ENCODE results near the gene ZRANB3. TPM values are rescaled to one million over a fixed set of nuclear protein-coding genes. Genes with fewer than 3 reads are reported as not detected.
"Not testable (repeated sequence)": the region's sequence is repeated elsewhere in the genome, so short reads cannot be mapped to it uniquely, and the experiment has no call there.

The ZRANB3 gene
- total and polyA plus RNA-seq, 2 experiments from 2014 or later = 5.7 to 6.4 TPM

DNA sequence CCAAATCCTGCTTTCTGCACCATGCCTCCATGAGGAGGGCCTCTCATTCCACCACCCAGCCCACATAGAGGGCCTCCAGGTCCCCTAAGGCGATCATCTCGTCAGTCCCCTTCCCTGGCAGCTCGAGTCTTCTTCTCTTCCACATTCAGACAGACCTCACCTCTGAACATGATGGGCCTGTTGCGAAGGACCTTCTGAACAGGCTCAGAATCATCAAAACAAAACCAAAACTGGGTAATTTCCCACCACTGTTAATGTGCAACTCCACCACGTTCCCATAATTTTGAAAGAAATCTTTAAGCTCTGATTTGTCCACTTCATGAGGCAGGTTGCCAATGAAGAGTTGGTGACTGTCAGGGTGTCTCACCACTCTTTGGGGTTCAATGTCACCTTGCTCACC is 20.4 kb downstream of the ZRANB3 start:
- WGBS, 2 experiments (ENCODE audit: low coverage in 1 of 2, low lambda C conversion rate in 2 of 2, missing lambda C conversion rate in 2 of 2) = 98 to 99% methylated on average over 5 of the region's 5 CpGs
- Histone ChIP-seq H3K36me3 (ENCODE audit: low read depth) (no peaks in the 10 kb centered on the region), H3F3A (ENCODE audit: insufficient read depth) (no peaks in the 10 kb centered on the region), H3K79me2 (ENCODE audit: insufficient read depth) (no peaks in the 10 kb centered on the region), H3K4me3 (no peak overlapping the region), H2AFZ (no peak overlapping the region), H3K9me2 (ENCODE audit: insufficient read depth) (no peaks in the 10 kb centered on the region), H3K9me3 (ENCODE audit: low read depth) (no peaks in the 10 kb centered on the region), H3K27me3 (replicated peaks; ENCODE audit: insufficient read depth) (no peaks in the 10 kb centered on the region), H4K20me1 (ENCODE audit: insufficient read depth) (no peaks in the 10 kb centered on the region), H3K9ac (no peak overlapping the region), H3K27ac (no peak overlapping the region), H3K4me2 (ENCODE audit: unreplicated experiment) (no peak overlapping the region), H3K4me1 (ENCODE audit: insufficient read depth) (no peaks in the 10 kb centered on the region)
- DNase-seq = no peak
- TF ChIP-seq EZH2phosphoT487 (IDR thresholded peaks at IDR 0.05; ENCODE audit: insufficient read depth, low read depth) (no peak), EZH2 (IDR thresholded peaks at IDR 0.05; ENCODE audit: insufficient read depth, poor library complexity, severe bottlenecking) (no peak)
- in situ Hi-C loops (cut with MboI) = no loop called here

DNA sequence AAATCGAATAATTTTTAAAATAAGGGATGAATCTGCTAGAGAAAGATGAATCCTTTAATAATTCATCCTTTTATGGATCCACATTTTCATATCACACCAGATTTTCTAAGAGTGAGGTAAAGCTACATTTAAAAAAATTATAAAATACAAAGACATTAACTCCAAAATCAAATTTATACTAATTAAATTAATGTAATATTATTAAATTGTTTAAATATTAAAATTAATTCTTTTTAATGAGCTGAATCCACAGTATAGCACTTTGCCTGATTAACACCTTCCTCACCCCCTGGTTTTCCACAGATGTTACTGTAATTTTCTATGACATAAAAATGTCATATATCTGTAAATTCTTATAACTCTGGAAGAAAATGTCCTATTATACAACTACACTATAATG is 26.2 kb downstream of the ZRANB3 start:
- TF ChIP-seq EZH2phosphoT487 (IDR thresholded peaks at IDR 0.05; ENCODE audit: insufficient read depth, low read depth) (no peak), EZH2 (IDR thresholded peaks at IDR 0.05; ENCODE audit: insufficient read depth, poor library complexity, severe bottlenecking) (no peak)
- H3K27ac ChIP-seq = no peak overlapping the region
- DNase-seq = no peak
- no peaks in the 10 kb centered on the region for H4K20me1 ChIP-seq (ENCODE audit: insufficient read depth)
- no peaks in the 10 kb centered on the region for H3K27me3 ChIP-seq (replicated peaks; ENCODE audit: insufficient read depth)
- H3K79me2 ChIP-seq (ENCODE audit: insufficient read depth) = no peaks in the 10 kb centered on the region
- H3K9me2 ChIP-seq (ENCODE audit: insufficient read depth) = no peaks in the 10 kb centered on the region
- in situ Hi-C loops (cut with MboI) = no loop called here
- no peaks in the 10 kb centered on the region for H3K9me3 ChIP-seq (ENCODE audit: low read depth)
- no peak overlapping the region for H3K4me2 ChIP-seq (ENCODE audit: unreplicated experiment)
- H2AFZ ChIP-seq = no peak overlapping the region
- H3K4me3 ChIP-seq = no peak overlapping the region
- H3K36me3 ChIP-seq (ENCODE audit: low read depth) = no peaks in the 10 kb centered on the region
- no peak overlapping the region for H3K9ac ChIP-seq
- no peaks in the 10 kb centered on the region for H3K4me1 ChIP-seq (ENCODE audit: insufficient read depth)
- WGBS, 2 experiments (ENCODE audit: low coverage in 1 of 2, low lambda C conversion rate in 2 of 2, missing lambda C conversion rate in 2 of 2) = 63 to 81% methylated on average over 1 of the region's 1 CpG
- H3F3A ChIP-seq (ENCODE audit: insufficient read depth) = no peaks in the 10 kb centered on the region

DNA sequence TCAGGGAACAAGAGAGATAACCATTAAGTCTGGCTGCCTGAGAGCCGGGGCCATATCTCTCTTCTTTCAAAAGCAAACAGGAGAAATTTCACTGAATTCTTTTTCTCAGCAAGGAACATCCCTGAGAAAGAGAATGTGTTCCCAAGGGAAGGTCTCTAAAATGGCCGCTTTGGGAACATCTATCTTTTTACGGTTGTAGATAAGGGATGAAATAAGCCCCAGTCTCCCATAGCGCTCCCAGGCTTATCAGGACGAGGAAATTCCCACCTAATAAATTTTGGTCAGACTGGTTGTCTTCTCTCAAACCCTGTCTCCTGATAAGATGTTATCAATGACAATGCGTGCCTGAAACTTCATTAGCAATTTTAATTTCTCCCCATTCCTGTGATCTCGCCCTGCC is 32.4 kb downstream of the ZRANB3 start:
- H3F3A ChIP-seq (ENCODE audit: insufficient read depth); H3K9me3 ChIP-seq (ENCODE audit: low read depth); in situ Hi-C loops (cut with MboI); H3K4me3 ChIP-seq; H3K9me2 ChIP-seq (ENCODE audit: insufficient read depth); H3K4me2 ChIP-seq (ENCODE audit: unreplicated experiment); H3K27ac ChIP-seq; H3K4me1 ChIP-seq (ENCODE audit: insufficient read depth); H4K20me1 ChIP-seq (ENCODE audit: insufficient read depth); H3K79me2 ChIP-seq (ENCODE audit: insufficient read depth); H3K9ac ChIP-seq; H3K27me3 ChIP-seq (replicated peaks; ENCODE audit: insufficient read depth); H3K36me3 ChIP-seq (ENCODE audit: low read depth); H2AFZ ChIP-seq: not testable (repeated sequence)
- WGBS, 2 experiments (ENCODE audit: low coverage in 1 of 2, low lambda C conversion rate in 2 of 2, missing lambda C conversion rate in 2 of 2) = 95 to 96% methylated on average over 7 of the region's 7 CpGs
- peak; percentile 2 for DNase-seq

GRCh38 chr2:135494917-135495316 is 36.1 kb downstream of the ZRANB3 start:
- in situ Hi-C loops (cut with MboI) = no loop called here
- H3K79me2 ChIP-seq (ENCODE audit: insufficient read depth) = no peaks in the 10 kb centered on the region
- no peak for TF ChIP-seq EZH2 (IDR thresholded peaks at IDR 0.05; ENCODE audit: insufficient read depth, poor library complexity, severe bottlenecking)
- TF ChIP-seq EZH2phosphoT487 (IDR thresholded peaks at IDR 0.05; ENCODE audit: insufficient read depth, low read depth) = no peak

GRCh38 chr2:135494503-135494902 is 36.5 kb downstream of the ZRANB3 start:
- Histone ChIP-seq H3K9ac (no peak overlapping the region), H3K36me3 (ENCODE audit: low read depth) (no peaks in the 10 kb centered on the region), H3K27me3 (replicated peaks; ENCODE audit: insufficient read depth) (no peaks in the 10 kb centered on the region), H3K4me3 (no peak overlapping the region), H3K9me3 (ENCODE audit: low read depth) (no peaks in the 10 kb centered on the region), H4K20me1 (ENCODE audit: insufficient read depth) (no peaks in the 10 kb centered on the region), H3K4me2 (ENCODE audit: unreplicated experiment) (no peak overlapping the region), H3K27ac (no peak overlapping the region), H3K4me1 (ENCODE audit: insufficient read depth) (no peaks in the 10 kb centered on the region), H3F3A (ENCODE audit: insufficient read depth) (no peaks in the 10 kb centered on the region), H3K79me2 (ENCODE audit: insufficient read depth) (no peaks in the 10 kb centered on the region), H3K9me2 (ENCODE audit: insufficient read depth) (no peaks in the 10 kb centered on the region), H2AFZ (no peak overlapping the region)
- peak; percentile 45 for DNase-seq
- 86 to 95% methylated on average over 1 of the region's 1 CpG for WGBS, 2 experiments (ENCODE audit: low coverage in 1 of 2, low lambda C conversion rate in 2 of 2, missing lambda C conversion rate in 2 of 2)
- in situ Hi-C loops (cut with MboI) = no loop called here
- TF ChIP-seq EZH2phosphoT487 (IDR thresholded peaks at IDR 0.05; ENCODE audit: insufficient read depth, low read depth) (no peak), EZH2 (IDR thresholded peaks at IDR 0.05; ENCODE audit: insufficient read depth, poor library complexity, severe bottlenecking) (no peak)

More at GRCh38 chr2:135494917-135495316, 36.1 kb downstream of the ZRANB3 start:
- WGBS, 2 experiments (ENCODE audit: low coverage in 1 of 2, low lambda C conversion rate in 2 of 2, missing lambda C conversion rate in 2 of 2) = 79 to 81% methylated on average over 2 of the region's 2 CpGs
- Histone ChIP-seq H3K4me3 (no peak overlapping the region), H2AFZ (no peak overlapping the region), H3K9me2 (ENCODE audit: insufficient read depth) (no peaks in the 10 kb centered on the region), H3K9me3 (ENCODE audit: low read depth) (no peaks in the 10 kb centered on the region), H3K36me3 (ENCODE audit: low read depth) (no peaks in the 10 kb centered on the region), H3K4me2 (ENCODE audit: unreplicated experiment) (no peak overlapping the region), H3K27me3 (replicated peaks; ENCODE audit: insufficient read depth) (no peaks in the 10 kb centered on the region), H3K4me1 (ENCODE audit: insufficient read depth) (no peaks in the 10 kb centered on the region), H3K9ac (no peak overlapping the region), H4K20me1 (ENCODE audit: insufficient read depth) (no peaks in the 10 kb centered on the region), H3K27ac (no peak overlapping the region), H3F3A (ENCODE audit: insufficient read depth) (no peaks in the 10 kb centered on the region)
- no peak for DNase-seq

Measured in GM23248 (cell line).